GM12872 (cell line): Measurements from ENCODE around the gene CMIP.

ENCODE experiments used
- TF ChIP-seq, protein P1 (sequence below): IDR thresholded peaks from 3 replicates; pipeline ENCODE4 v1.5.1; 2011; ENCODE audit warnings: low read depth, mild to moderate bottlenecking, low read length, moderate library complexity; ENCODE audit not compliant: insufficient read depth

Gene CMIP

DNA sequence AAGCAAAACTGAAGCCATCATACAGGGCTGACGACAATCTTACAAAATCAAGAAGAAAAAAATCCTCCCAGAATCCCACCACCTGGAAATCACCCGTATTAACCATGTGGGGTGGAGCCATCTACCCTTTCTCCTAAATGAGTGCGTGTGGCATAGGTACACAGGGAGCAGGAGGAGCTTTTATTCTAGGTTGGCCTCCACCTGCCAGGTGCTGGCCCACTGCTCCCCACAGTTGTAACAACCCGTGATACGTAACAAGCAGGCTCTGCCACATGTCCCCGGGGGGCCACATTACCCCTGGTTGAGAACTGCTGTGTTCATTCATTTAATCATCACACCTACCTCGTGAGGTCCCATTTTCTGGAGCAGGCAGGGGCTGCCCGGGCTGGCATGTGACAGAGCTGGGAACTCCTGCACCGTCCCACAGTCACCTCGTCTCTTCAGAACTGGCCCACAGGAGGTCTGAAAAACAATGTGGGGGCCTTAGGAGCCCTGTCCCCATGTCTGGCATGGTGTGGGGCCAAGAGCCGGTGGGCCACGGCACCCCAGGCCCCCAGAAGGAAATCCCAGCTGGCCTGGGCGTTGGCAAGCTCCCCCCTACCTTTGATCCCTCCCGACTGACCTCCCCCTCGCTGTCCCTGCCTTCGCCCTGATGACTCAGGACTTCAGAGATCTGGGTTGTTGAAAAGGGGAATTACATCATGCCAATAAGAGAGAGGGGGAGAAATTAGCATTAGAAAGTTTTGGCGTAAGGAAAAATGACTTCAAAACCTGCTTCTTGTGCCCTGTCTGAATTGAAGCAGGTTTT, 12.9 kb downstream of the CMIP start:
- TF ChIP-seq, protein P1, sequence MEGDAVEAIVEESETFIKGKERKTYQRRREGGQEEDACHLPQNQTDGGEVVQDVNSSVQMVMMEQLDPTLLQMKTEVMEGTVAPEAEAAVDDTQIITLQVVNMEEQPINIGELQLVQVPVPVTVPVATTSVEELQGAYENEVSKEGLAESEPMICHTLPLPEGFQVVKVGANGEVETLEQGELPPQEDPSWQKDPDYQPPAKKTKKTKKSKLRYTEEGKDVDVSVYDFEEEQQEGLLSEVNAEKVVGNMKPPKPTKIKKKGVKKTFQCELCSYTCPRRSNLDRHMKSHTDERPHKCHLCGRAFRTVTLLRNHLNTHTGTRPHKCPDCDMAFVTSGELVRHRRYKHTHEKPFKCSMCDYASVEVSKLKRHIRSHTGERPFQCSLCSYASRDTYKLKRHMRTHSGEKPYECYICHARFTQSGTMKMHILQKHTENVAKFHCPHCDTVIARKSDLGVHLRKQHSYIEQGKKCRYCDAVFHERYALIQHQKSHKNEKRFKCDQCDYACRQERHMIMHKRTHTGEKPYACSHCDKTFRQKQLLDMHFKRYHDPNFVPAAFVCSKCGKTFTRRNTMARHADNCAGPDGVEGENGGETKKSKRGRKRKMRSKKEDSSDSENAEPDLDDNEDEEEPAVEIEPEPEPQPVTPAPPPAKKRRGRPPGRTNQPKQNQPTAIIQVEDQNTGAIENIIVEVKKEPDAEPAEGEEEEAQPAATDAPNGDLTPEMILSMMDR: no peak

DNA sequence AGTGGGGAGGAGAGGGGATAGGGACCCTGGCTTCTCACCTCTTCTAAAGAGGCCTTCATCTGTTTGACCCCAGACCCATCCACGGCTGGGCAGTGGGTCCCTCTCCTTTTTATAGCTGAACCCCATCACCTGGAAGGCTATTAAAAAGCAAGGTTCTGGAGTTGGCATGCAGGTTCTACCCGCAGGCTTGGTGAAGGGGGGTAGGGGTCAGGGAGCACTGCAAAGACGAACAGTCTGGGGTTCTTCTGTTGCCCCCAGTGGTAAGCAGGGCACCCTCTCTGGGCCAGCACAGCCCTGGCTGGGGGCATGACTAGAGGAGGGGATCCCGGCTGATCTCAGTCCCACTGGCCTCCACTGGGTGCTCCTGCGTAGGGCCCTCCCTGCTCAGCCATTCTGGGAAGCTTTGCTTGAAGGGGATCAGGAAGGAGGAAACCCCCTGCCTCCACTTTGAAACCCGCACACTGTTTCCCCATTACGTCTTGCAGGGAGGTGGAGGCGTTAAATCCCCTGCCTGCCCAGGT, 13.6 kb downstream of the CMIP start:
- TF ChIP-seq, protein P1: no peak

DNA sequence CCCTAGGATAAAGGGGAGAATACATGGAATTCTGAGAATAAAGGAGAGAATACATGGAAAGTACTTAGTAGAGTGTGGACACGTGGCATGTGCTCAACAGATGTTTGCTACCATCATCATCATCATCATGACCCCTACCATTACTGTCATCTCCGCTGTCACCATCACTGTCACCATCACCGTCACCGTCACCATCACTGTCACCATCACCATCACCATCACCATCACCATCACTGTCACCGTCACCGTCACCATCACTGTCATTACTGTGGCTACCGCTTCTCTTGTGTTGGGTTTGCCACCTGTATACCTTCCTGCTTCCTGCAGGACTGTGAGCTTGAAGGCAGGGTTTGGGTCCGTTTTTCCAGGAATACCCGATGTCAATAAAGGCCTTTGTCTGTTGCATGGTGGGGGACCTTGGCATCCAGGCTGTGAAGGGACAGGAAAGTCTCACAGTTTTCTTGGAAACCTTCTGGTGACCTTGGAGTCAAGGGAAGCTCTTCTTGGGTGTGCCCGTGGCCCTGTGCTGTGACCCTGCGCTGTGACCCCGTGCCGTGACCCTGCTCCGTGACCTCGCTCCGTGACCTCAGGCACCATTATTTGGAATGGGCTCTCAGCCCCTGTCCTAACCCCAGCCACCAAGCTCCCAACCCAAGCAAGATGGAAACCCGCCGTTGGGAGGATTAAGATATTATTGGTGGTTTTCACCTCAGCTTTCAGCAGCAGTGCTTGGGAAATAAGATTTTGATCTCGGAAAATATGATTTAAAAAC, 14.4 kb downstream of the CMIP start:
- TF ChIP-seq, protein P1: no peak

DNA sequence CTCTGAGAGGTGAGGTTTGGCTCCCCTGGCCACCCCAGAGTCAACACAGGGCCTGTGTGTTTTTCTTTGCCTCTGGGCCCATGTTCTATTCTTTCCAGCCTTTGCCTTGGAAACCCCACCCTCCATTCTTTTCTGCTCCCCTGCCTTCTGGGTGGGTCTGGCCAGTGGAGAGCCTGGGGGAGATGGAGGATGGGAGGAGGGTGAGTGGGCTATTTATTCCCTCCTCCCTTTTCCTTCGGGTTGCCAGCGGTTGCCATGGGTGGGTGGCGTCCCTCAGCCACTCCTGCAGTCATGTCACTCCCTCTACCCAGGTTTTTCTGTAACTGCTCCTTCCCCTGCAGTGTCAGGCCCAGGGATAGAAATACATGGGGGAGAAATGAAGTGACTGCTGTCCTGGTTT, 15.5 kb downstream of the CMIP start:
- TF ChIP-seq, protein P1: no peak

DNA sequence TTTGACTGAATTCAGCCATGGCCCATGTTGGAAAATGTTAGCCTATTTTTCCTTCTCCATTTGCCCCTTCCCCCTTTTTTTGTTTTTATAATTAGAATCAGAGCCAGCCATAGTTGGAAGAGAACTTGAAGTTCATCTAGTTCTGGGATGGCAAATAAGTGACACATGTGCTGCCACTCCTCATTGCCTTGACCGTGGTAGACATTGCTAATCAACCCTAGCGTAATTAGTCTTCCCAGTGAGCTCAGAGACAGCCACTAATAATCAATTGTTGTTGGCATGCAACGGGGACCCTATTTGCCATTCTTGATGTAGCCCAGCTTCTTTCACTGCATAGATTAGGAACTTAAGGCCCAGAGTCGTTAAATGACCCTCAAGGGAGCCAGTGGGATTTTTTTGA, 16.6 kb downstream of the CMIP start:
- TF ChIP-seq, protein P1: no peak

DNA sequence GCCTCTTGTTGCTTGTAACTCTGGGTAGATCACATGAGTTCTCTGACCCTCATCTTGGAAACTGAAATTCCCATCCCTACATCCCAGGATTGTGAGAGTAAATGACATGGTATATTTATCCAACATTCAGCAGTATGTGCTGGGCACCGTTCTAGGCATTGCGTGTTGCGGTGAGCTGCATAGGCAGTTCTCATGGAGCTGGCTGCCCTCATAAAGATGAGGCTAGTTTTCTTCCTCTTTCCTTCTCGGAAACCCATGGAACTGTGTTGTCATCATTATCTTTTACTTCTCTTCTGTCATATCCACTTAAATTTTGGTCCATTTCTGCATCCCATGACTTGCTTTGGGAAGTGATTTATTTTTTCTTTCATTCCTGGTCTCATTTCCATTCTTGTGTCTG, 17.2 kb downstream of the CMIP start:
- TF ChIP-seq, protein P1: no peak

DNA sequence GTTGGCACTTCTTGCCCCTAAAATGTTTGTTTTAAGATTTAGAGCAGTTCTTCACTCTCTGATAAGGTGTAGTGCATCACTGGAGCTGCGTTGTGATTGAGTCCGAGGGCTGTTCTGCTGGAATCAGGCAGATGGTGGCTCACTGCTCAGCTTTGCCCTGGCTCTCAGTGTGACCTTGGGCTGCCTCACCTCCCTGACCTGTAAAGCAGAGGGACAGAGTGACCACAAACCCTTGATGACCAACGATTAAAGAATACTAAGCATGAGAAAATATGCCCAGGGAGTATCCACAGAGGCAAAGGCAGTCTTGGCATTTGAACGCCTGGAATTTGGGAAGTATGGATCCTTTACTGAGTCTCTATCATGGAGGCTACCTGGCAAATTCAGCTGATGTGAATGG, 18.1 kb downstream of the CMIP start:
- TF ChIP-seq, protein P1: no peak
